H7 (cell line): ENCODE measurements around the gene NPTX2. TPM values are rescaled to one million over a fixed set of nuclear protein-coding genes. Genes with fewer than 3 reads are reported as not detected.

ENCODE experiments used
- DNase-seq: peaks from one replicate; pipeline ENCODE4 v3.0.0; 2012
- H3K27me3 ChIP-seq: 2 replicates; pipeline ENCODE4 v1.6.0; 2011; ENCODE audit warnings: mild to moderate bottlenecking, low read length; ENCODE audit not compliant: control insufficient read depth, insufficient read depth
- H3K36me3 ChIP-seq: replicated peaks from 2 replicates; pipeline ENCODE4 v1.5.1; 2011; ENCODE audit warnings: low read length; ENCODE audit not compliant: control insufficient read depth, insufficient read depth
- H3K4me3 ChIP-seq: 2 replicates; pipeline ENCODE4 v1.5.1; 2011; ENCODE audit warnings: low read depth, mild to moderate bottlenecking, control low read depth, low read length, moderate library complexity; ENCODE audit not compliant: insufficient read depth
- total RNA-seq: library from RNA; depleted of rRNA; stranded (reverse); fragments of >200 nt; shearing (Covaris generic); gene quantifications from 2 replicates; pipeline ENCODE4 v1.2.3, GENCODE V29; 2014

Gene NPTX2
- total RNA-seq, 1 experiment from 2014 or later = 19.7 TPM

- no peak overlapping the region for H3K4me3 ChIP-seq
- H3K27me3 ChIP-seq = no peaks in the 10 kb centered on the region
- DNase-seq = no peak
- H3K36me3 ChIP-seq = no peaks in the 10 kb centered on the region
These were observed 38.5 kb downstream of the NPTX2 start for GRCh38 chr7:98655611-98656010.

- Histone ChIP-seq H3K4me3 (no peak overlapping the region), H3K27me3 (no peaks in the 10 kb centered on the region), H3K36me3 (no peaks in the 10 kb centered on the region)
- no peak for DNase-seq
These were observed 39.8 kb downstream of the NPTX2 start for GRCh38 chr7:98656899-98657298.

GRCh38 chr7:98657736-98658135, 40.7 kb downstream of the NPTX2 start:
- no peaks in the 10 kb centered on the region for H3K27me3 ChIP-seq
- no peak for DNase-seq
- no peaks in the 10 kb centered on the region for H3K36me3 ChIP-seq
- H3K4me3 ChIP-seq = no peak overlapping the region

- no peaks in the 10 kb centered on the region for H3K36me3 ChIP-seq
- no peak overlapping the region for H3K4me3 ChIP-seq
- DNase-seq = no peak
- H3K27me3 ChIP-seq = no peaks in the 10 kb centered on the region
These were observed 42.7 kb downstream of the NPTX2 start for GRCh38 chr7:98659756-98660155.

- Histone ChIP-seq H3K27me3 (peaks cover 4% of the 10 kb centered on the region), H3K36me3 (no peaks in the 10 kb centered on the region), H3K4me3 (no peak overlapping the region)
- no peak for DNase-seq
These were observed 44.5 kb downstream of the NPTX2 start for GRCh38 chr7:98661607-98662006.

- Histone ChIP-seq H3K4me3 (no peak overlapping the region), H3K27me3 (peaks cover 4% of the 10 kb centered on the region), H3K36me3 (no peaks in the 10 kb centered on the region)
- DNase-seq = no peak
These were observed 45.2 kb downstream of the NPTX2 start for GRCh38 chr7:98662289-98662688.

- Histone ChIP-seq H3K27me3 (peaks cover 8% of the 10 kb centered on the region), H3K4me3 (no peak overlapping the region), H3K36me3 (no peaks in the 10 kb centered on the region)
- DNase-seq = no peak
These were observed 47.8 kb downstream of the NPTX2 start for GRCh38 chr7:98664882-98665281.

- H3K27me3 ChIP-seq = peaks cover 10% of the 10 kb centered on the region
- H3K4me3 ChIP-seq = no peak overlapping the region
- DNase-seq = peak; percentile 91
- no peaks in the 10 kb centered on the region for H3K36me3 ChIP-seq
These were observed 51.2 kb downstream of the NPTX2 start for GRCh38 chr7:98668255-98668654.

GRCh38 chr7:98669329-98670000, 52.4 kb downstream of the NPTX2 start:
- DNase-seq = no peak
- Histone ChIP-seq H3K27me3 (peaks cover 10% of the 10 kb centered on the region), H3K36me3 (no peaks in the 10 kb centered on the region), H3K4me3 (no peak overlapping the region)

- H3K27me3 ChIP-seq = peaks cover 9% of the 10 kb centered on the region
- no peaks in the 10 kb centered on the region for H3K36me3 ChIP-seq
- H3K4me3 ChIP-seq = no peak overlapping the region
- no peak for DNase-seq
These were observed 53.1 kb downstream of the NPTX2 start for GRCh38 chr7:98670186-98670585.

GRCh38 chr7:98671733-98672331, 54.7 kb downstream of the NPTX2 start:
- no peak for DNase-seq
- H3K36me3 ChIP-seq = no peaks in the 10 kb centered on the region
- no peak overlapping the region for H3K4me3 ChIP-seq
- H3K27me3 ChIP-seq = peaks cover 7% of the 10 kb centered on the region

GRCh38 chr7:98674461-98674860, 57.4 kb downstream of the NPTX2 start:
- no peak for DNase-seq
- Histone ChIP-seq H3K36me3 (no peaks in the 10 kb centered on the region), H3K4me3 (no peak overlapping the region), H3K27me3 (peaks cover 3% of the 10 kb centered on the region; the same call in 1 of the 2 replicates)

- H3K4me3 ChIP-seq = no peak overlapping the region
- no peak for DNase-seq
These were observed 57.8 kb downstream of the NPTX2 start for GRCh38 chr7:98674881-98675280.

GRCh38 chr7:98678215-98678614, 61.1 kb downstream of the NPTX2 start:
- H3K36me3 ChIP-seq = no peaks in the 10 kb centered on the region
- no peak overlapping the region for H3K4me3 ChIP-seq
- DNase-seq = no peak
- no peaks in the 10 kb centered on the region for H3K27me3 ChIP-seq

More at GRCh38 chr7:98674881-98675280, 57.8 kb downstream of the NPTX2 start:
- H3K36me3 ChIP-seq = no peaks in the 10 kb centered on the region
- H3K27me3 ChIP-seq = peaks cover 2% of the 10 kb centered on the region; the same call in 1 of the 2 replicates
